ENCODE data around the gene TNFRSF8. TPM values are rescaled to one million over a fixed set of nuclear protein-coding genes. Genes with fewer than 3 reads are reported as not detected.
"Not testable (repeated sequence)": the region's sequence is repeated elsewhere in the genome, so short reads cannot be mapped to it uniquely, and the experiment has no call there.

The TNFRSF8 gene
- total RNA-seq, 2 donors from 2014 or later, result 0.84 to 41.5 TPM

DNA sequence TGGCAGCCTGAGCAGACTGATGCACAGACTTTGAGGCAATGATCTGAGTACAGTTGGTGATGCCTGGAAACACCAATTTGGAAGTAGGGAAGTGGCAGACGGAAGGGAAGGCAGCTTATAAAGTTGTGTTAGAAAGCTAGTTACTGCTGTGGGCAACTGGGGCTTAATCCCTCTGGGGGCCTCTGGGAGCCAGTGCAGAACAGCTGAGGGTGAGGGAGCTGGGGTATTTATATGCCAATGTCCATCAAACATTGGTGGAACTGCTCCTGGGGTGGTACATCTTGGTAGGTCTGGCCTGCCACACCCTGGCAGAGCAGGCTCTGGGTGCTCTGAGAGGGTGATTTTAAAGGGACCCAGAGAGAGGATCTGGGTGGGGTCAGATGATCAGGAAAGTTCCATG is 28.1 kb downstream of the TNFRSF8 start:
- Mint-ChIP-seq H3K27ac (no peak overlapping the region), H3K36me3 (peaks cover 10 to 44% of the 10 kb centered on the region in 2 donors)
- no peak for ATAC-seq

DNA sequence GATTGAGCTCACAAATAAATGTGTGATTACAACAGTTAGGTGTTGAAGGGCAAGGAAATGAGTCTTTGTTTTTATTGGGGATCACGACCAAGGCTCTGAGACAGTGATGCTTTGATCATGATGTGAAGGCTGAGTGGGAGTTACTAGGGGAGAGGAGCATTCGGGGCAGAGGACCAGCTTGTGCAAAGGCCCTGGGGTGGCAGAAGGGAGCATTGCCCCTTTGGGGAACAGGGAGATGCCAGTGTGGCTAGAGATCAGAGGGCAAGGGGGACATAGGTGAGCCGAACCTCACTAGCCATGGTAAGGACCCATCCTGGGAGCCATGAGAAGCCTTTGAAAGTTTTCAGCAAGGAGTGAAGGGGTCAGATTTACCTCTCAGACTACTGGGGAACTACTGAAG is 31.1 kb downstream of the TNFRSF8 start:
- ATAC-seq, result no peak
- peaks cover 15 to 18% of the 10 kb centered on the region in 2 donors for H3K9me3 Mint-ChIP-seq
- H3K36me3 Mint-ChIP-seq, result peaks cover 12 to 20% of the 10 kb centered on the region in 2 donors
- no peak overlapping the region for H3K27ac Mint-ChIP-seq
- no peak for DNase-seq (ENCODE audit: low spot score in 2 of 2)

More for the DNA sequence above, 28.1 kb downstream of the TNFRSF8 start:
- H3K9me3 Mint-ChIP-seq, result peaks cover 22 to 29% of the 10 kb centered on the region in 2 donors
- no peak for DNase-seq (ENCODE audit: low spot score in 2 of 2)

DNA sequence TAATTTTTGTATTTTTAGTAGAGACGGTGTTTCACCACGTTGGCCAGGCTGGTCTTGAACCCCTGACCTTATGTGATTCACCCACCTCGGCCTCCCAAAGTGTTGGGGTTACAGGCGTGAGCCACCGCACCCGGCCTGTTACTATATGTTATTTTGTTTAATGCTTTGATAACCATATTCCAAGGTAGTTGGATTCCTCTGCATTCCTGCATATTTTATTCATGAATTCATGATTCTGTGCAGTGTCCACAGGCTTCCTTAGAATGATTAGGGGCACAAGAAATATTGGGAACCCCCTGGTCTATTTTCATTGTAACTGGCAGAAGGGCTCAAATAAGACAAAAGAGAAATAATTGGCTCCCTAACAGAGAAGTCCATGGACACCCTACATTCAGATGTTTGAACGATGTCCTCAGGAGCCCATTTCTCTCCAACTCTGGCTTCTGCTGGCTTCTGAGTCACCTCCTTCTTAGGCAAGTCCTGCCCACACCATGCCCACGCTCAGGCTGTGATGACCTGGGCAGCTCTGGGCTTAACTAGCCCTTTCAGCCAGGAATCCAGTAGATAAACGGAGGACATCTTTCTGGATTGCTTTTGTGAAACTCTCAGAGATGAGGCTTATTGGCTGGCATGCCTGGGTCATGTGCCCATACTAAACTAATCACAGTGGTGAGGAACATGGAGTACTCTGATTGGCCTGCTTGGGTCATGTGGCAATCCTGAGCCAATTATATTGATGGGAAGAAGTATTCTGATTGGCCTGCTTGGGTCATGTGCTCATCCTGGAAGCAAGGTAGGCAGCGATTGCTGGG is 32.6 kb downstream of the TNFRSF8 start:
- H3K36me3 Mint-ChIP-seq, result peaks cover 7 to 14% of the 10 kb centered on the region in 2 donors

DNA sequence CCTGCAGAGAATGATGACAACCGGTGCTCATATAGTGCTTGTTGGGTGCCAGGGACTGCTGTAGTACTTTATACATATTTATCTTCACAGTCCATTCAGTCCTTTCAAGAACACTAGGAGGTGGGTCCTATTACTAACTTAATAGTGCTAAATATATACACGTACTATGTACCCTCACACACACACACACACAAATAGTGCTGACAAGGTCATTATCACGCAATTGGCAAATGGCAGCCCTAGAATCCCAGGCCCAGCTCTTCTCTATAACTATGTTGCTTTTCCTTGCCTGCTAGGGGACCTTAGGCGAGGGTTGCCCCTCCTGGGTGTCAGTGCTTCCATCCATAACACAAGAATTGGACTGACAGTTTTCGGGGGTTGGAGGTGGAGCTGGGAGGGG is 33.5 kb downstream of the TNFRSF8 start:
- Mint-ChIP-seq H3K27ac (no peak overlapping the region), H3K9me3 (peaks cover 4 to 5% of the 10 kb centered on the region in 2 donors), H3K36me3 (peaks cover 6 to 7% of the 10 kb centered on the region in 2 donors)
- ATAC-seq, result no peak
- DNase-seq (ENCODE audit: low spot score in 2 of 2), result no peak

More for the DNA sequence above, 32.6 kb downstream of the TNFRSF8 start:
- Mint-ChIP-seq H3K9me3 (peaks cover 5 to 11% of the 10 kb centered on the region in 2 donors), H3K27ac (no peak overlapping the region)
- no peak for DNase-seq (ENCODE audit: low spot score in 2 of 2)
- ATAC-seq, result peak in 1 of 2 donors; percentile 61

DNA sequence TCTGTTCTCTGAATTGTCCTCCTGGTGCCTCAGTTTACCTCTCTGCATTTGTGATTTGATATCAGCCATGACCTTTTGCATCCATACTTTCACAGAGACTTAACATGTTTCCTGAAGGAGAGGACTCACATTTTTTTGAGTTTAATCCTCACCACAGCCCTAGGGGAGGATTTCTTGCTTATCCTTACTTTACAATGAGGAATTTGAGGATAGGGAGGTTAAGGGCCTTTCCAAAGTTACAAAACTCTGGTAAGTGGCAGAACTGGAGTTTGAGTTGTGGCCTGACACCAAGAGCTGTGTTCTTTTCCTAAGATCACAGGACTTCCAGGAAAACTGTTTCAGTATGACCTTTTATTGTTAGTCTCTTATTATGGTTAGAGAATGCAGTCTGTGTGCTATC is 34.2 kb downstream of the TNFRSF8 start:
- peaks cover 7 to 12% of the 10 kb centered on the region in 2 donors for H3K36me3 Mint-ChIP-seq
- H3K27ac Mint-ChIP-seq, result no peak overlapping the region
- H3K9me3 Mint-ChIP-seq, result peaks cover 4 to 8% of the 10 kb centered on the region in 2 donors
- ATAC-seq, result no peak
- DNase-seq (ENCODE audit: low spot score in 2 of 2), result no peak

DNA sequence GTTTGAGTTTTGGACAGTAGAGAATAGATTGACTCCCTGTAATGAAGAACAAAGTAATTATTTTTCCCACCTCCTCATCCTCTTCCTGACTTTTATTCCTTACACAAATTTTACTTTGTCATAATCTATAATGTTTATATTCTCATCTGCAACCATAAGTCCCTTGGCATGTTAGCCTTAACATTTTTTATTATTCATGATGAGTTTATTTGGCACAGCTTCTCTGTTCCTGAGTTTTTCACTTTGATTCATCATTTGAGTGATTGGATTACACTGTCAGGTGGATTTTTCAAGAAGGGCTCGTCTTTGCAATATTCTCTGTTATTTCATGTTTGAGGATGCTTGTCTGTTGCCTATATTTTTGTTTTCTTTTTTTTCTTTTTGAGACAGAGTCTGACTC is 35.7 kb downstream of the TNFRSF8 start:
- DNase-seq (ENCODE audit: low spot score in 2 of 2) (no peak), ATAC-seq (no peak)
- peaks cover 4 to 8% of the 10 kb centered on the region in 2 donors for H3K9me3 Mint-ChIP-seq
- no peak overlapping the region for H3K27ac Mint-ChIP-seq
- H3K36me3 Mint-ChIP-seq, result peaks cover 7 to 14% of the 10 kb centered on the region in 2 donors

DNA sequence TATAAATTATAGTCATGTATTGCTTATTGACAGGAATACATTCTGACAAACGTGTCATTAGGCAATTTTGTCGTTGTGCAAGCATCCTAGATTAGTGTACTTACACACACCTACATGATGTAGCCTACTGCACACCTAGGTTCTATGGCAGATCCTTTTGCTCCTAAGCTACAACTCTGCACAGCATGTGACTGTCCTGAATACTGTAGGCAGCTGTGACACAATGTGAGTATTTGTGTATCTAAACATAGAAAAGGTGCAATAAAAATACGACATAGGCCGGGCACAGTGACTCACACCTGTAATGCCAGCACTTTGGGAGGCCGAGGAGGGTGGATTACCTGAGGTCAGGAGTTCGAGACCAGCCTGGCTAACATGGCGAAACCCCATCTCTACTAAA is 36.5 kb downstream of the TNFRSF8 start:
- Mint-ChIP-seq H3K36me3 (peaks cover 7 to 14% of the 10 kb centered on the region in 2 donors), H3K9me3 (peaks cover 4 to 8% of the 10 kb centered on the region in 2 donors), H3K27ac (no peak overlapping the region)
- DNase-seq (ENCODE audit: low spot score in 2 of 2), result no peak
- no peak for ATAC-seq

DNA sequence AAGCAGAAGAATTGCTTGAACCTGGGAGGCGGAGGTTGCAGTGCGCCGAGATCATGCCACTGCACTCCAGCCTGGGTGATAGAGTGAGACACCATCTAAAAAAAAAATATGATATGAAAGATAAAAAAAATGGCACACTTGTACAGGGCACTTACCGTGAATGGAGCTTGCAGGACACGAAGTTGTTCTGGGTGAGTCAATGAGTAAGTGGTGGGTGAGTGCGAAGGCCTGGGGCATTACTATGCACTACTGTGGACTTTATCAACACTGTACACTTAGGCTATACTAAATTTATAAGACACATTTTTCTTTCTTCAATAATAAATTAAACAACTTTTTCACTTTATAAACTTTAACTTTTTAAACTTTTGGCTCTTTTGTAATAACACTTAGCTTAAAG is 37.0 kb downstream of the TNFRSF8 start:
- no peak overlapping the region for H3K27ac Mint-ChIP-seq
- ATAC-seq, result no peak
- peaks cover 7 to 14% of the 10 kb centered on the region in 2 donors for H3K36me3 Mint-ChIP-seq
- no peak for DNase-seq (ENCODE audit: low spot score in 2 of 2)
- peaks cover 4 to 8% of the 10 kb centered on the region in 2 donors for H3K9me3 Mint-ChIP-seq

DNA sequence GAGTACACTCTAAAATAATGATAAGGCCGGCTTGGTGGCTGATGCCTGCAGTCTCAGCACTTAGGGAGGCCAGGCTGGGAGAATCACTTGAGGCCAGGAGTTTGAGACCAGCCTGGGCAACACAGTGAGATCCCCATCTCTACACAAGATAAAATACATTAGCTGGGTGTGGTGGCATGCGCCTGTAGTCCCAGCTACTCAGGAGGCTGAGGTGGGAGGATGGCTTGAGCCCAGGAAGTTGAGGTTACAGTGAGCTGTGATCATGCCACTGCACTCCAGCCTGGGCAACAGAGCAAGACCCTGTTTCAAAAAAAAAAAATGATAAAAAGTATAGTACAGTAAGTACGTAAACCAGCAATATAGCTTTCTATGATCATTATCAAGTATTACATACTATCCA is 38.0 kb downstream of the TNFRSF8 start:
- H3K36me3 Mint-ChIP-seq, result peaks cover 2 to 10% of the 10 kb centered on the region in 2 donors
- not testable (repeated sequence) for H3K27ac Mint-ChIP-seq, ATAC-seq

DNA sequence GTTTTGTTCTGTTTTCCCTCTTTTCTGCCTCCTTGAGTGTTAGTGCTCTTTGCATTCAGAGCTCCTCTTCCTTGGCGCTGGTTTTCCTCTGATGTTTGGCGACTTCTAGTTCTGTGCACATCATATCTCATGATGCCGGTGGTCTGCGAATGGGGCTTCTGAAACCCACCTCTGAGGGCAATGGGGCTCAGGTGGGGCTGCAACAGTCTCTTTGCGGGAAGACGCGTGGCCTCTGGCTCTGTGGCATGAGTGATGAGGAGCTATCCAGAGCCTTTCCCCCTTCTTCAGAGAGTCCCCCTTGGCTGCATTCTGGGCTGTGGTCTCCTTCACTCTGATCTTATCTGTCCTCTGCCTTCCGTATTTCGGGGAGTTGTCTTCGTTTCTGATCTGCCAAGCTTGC is 39.0 kb downstream of the TNFRSF8 start:
- peaks cover 0 to 8% of the 10 kb centered on the region in 2 donors for H3K36me3 Mint-ChIP-seq
- H3K9me3 Mint-ChIP-seq, result peaks cover 0 to 4% of the 10 kb centered on the region in 2 donors
- ATAC-seq (no peak), DNase-seq (ENCODE audit: low spot score in 2 of 2) (no peak)
- H3K27ac Mint-ChIP-seq, result no peak overlapping the region

More for the DNA sequence above, 38.0 kb downstream of the TNFRSF8 start:
- not testable (repeated sequence) for DNase-seq (ENCODE audit: low spot score in 2 of 2); H3K9me3 Mint-ChIP-seq

DNA sequence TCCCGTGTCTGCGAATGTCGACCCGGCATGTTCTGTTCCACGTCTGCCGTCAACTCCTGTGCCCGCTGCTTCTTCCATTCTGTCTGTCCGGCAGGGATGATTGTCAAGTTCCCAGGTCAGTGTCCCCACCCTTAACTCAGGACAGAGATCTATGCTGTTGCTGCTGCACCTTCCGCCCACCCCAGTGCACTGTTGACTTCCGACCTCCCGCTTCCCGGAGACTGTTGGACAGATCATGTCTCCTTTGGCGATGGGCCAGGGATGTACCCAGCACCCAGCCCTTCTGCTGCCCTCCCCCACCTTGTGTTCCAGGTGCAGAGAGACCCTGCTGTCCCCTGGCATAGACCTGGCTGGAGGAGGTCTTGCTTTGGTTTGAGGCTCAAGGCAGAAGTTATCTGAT is 41.3 kb downstream of the TNFRSF8 start:
- no peak overlapping the region for H3K27ac Mint-ChIP-seq
- DNase-seq (ENCODE audit: low spot score in 2 of 2) (no peak), ATAC-seq (no peak)
- peaks cover 0 to 8% of the 10 kb centered on the region in 2 donors for H3K36me3 Mint-ChIP-seq
- H3K9me3 Mint-ChIP-seq, result peaks cover 0 to 4% of the 10 kb centered on the region in 2 donors

DNA sequence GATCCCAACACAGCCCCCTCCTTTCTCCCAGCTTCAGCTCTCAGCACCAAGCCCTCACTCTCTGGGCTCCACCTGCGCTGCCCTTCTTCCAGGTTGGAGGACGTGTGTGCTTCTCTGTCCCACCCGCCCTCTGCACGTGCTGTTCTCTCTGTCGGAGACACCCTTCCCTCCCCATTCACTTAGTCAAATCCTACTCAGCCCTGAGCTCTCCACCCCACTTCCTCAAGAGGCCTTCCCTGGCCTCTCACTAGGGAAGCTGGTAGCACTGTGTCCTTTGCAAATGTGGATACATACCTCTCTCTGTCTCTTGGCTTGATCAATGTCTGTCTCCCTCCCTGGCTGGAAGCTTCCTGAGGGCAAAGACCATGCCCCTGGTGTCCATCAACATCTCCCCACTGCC is 43.0 kb downstream of the TNFRSF8 start:
- DNase-seq (ENCODE audit: low spot score in 2 of 2), result no peak
- ATAC-seq, result no peak
- H3K9me3 Mint-ChIP-seq, result peaks cover 0 to 4% of the 10 kb centered on the region in 2 donors
- H3K27ac Mint-ChIP-seq, result peak overlapping the region; percentile 34 to 73
- peaks cover 0 to 8% of the 10 kb centered on the region in 2 donors for H3K36me3 Mint-ChIP-seq

DNA sequence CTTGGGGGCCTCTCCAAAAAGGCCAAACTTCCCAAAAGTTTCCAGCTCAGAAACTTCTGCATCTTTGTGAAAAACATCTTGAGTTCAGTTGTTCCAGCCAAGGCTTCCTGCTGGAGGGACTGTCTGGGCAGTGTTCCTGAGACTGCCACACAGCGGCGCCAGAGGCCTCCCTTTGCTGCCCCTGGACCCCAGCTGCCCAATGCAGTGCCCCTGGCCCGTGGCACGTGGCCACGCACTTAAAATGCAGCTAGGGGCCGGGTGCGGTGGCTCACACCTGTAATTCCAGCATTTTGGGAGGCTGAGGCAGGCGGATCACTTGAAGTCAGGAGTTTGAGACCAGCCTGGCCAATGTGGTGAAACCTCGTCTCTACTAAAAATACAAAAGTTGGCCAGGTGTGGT is 43.8 kb downstream of the TNFRSF8 start:
- H3K27ac Mint-ChIP-seq; H3K36me3 Mint-ChIP-seq; H3K9me3 Mint-ChIP-seq; DNase-seq (ENCODE audit: low spot score in 2 of 2): not testable (repeated sequence)
- ATAC-seq, result peak in 1 of 2 donors; percentile 39

DNA sequence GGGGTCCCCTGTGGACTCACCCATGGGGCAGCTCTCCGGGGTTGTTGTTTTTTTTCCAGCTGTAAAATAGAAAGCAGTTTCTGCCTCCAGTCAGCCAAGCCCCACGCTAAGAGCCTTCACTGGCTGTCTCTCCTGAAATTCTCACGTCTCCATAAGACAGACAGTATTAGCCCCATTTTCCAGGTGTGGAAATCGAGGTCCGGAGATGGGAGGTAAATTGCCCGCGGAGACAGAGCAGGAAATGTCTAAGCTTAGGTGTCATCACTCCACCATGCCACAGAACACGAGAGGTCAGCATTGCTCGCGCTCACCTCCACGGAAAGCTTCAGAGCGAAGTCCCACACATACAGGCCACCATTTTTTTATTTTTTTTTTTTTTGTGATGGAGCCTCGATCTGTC is 44.6 kb downstream of the TNFRSF8 start:
- Mint-ChIP-seq H3K36me3 (no peaks in the 10 kb centered on the region), H3K27ac (no peak overlapping the region), H3K9me3 (no peaks in the 10 kb centered on the region)
- ATAC-seq (no peak), DNase-seq (ENCODE audit: low spot score in 2 of 2) (no peak)

DNA sequence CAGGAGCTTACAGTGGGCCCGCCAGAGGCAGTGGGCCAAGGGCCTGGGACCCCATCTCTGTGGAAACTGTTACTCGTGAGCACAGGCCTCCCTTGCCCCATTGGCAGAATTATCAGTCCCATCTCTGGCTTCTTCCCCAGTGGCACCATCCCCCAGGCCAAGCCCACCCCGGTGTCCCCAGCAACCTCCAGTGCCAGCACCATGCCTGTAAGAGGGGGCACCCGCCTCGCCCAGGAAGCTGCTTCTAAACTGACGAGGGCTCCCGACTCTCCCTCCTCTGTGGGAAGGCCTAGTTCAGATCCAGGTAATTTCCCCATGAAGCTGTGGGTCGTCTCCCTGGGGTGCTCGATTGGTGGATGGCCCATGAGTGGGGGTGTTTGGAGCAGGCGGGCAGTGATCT is 46.8 kb downstream of the TNFRSF8 start:
- DNase-seq (ENCODE audit: low spot score in 2 of 2) (no peak), ATAC-seq (no peak)
- Mint-ChIP-seq H3K9me3 (no peaks in the 10 kb centered on the region), H3K36me3 (no peaks in the 10 kb centered on the region), H3K27ac (peak overlapping the region in 1 of 2 donors; percentile 12)

DNA sequence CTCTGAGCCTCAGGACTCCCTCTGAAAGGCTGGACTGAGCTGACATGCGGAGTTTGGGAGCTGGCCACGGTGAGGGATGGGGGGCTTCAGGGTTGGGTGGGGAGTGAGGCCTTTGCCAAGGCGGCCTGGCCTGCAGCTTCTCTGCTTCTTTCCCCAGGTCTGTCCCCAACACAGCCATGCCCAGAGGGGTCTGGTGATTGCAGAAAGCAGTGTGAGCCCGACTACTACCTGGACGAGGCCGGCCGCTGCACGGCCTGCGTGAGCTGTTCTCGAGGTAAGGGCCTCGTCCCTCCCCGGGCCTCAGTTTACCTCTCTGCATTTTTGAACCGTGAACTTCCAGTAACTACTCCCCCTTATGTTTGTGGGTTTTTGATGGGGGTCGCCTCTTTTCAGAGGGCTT is 48.6 kb downstream of the TNFRSF8 start:
- Mint-ChIP-seq H3K27ac (no peak overlapping the region), H3K36me3 (peaks cover 0 to 6% of the 10 kb centered on the region in 2 donors), H3K9me3 (no peaks in the 10 kb centered on the region)
- ATAC-seq (no peak), DNase-seq (ENCODE audit: low spot score in 2 of 2) (no peak)

DNA sequence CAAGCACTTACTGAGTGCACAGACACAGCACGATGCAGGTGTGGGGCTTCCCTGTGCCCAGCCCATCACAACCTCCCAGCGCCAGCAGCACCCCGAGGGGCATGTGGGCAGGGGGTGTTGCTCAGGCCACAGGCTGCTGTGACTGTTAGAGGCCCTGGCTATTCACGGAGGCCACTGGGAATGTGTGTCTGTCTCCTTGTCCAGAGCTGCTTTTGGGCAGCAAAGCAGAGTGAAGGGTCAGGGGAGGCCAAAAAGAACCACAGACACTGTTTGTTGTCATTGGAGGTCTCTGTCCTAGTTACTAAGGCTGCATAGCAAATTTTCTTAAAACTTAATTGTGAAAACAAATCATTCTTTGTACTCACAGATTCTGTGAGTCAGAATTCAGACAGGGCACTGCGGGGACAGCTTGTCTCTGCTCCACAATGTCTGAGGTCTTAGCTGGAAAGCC is 49.6 kb downstream of the TNFRSF8 start:
- H3K9me3 Mint-ChIP-seq, result no peaks in the 10 kb centered on the region
- H3K27ac Mint-ChIP-seq, result peak overlapping the region in 1 of 2 donors; percentile 56
- no peak for DNase-seq (ENCODE audit: low spot score in 2 of 2)
- ATAC-seq, result no peak
- peaks cover 0 to 6% of the 10 kb centered on the region in 2 donors for H3K36me3 Mint-ChIP-seq
